ENCODE measurements around the gene TXNDC15.

The TXNDC15 gene

DNA sequence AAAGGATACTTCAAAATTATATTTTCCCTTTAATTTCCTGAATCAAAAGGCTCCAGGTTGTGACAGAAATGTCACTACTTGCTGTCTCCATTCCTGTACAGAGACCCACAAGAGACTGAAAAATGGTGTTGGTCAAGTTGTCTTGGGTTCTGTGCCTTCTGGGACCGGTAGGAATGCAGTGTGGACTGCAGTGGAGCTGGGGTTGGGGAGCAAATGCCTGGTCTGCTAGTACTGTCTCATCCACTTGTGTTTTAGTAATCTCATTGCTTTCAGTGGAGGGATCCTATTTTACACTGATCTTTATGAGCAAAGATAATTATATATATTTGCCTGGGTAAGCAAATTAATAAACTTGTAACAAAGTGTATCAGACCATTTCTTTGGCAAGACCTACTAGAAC lies 69.4 kb downstream of the TXNDC15 start:
- DNase-seq (ENCODE audit: extremely low spot score) = no peak
- POLR2A ChIA-PET = no interaction called here
- TF ChIP-seq ZNF384 (IDR thresholded peaks at IDR 0.05) = no peak
- TF ChIP-seq LEF1 (IDR thresholded peaks at IDR 0.05; ENCODE audit: borderline replicate concordance) = no peak
- no peak for TF ChIP-seq ARNT (IDR thresholded peaks at IDR 0.05)
- no peak for TF ChIP-seq L3MBTL2 (conservative IDR thresholded peaks at IDR 0.05)
- no peak for TF ChIP-seq TARDBP (IDR thresholded peaks at IDR 0.05)
- TF ChIP-seq FOXA1 (IDR thresholded peaks at IDR 0.05) = no peak
- TF ChIP-seq, protein P1, sequence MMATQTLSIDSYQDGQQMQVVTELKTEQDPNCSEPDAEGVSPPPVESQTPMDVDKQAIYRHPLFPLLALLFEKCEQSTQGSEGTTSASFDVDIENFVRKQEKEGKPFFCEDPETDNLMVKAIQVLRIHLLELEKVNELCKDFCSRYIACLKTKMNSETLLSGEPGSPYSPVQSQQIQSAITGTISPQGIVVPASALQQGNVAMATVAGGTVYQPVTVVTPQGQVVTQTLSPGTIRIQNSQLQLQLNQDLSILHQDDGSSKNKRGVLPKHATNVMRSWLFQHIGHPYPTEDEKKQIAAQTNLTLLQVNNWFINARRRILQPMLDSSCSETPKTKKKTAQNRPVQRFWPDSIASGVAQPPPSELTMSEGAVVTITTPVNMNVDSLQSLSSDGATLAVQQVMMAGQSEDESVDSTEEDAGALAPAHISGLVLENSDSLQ (IDR thresholded peaks at IDR 0.05) = no peak
- no peak for TF ChIP-seq SP1 (IDR thresholded peaks at IDR 0.05)
- no peak for TF ChIP-seq HDGF (IDR thresholded peaks at IDR 0.05; ENCODE audit: borderline replicate concordance)
- no peak for TF ChIP-seq CTBP1 (IDR thresholded peaks at IDR 0.05; ENCODE audit: borderline replicate concordance)
- no peak for TF ChIP-seq NFRKB (IDR thresholded peaks at IDR 0.05)
- TF ChIP-seq ELF4 (IDR thresholded peaks at IDR 0.05) = no peak
- no peak for TF ChIP-seq SUZ12 (IDR thresholded peaks at IDR 0.05)
- TF ChIP-seq FOXK2 (IDR thresholded peaks at IDR 0.05) = no peak
- no peak for TF ChIP-seq FOXM1 (IDR thresholded peaks at IDR 0.05; ENCODE audit: borderline replicate concordance)
- no peak for TF ChIP-seq BHLHE40 (IDR thresholded peaks at IDR 0.05; ENCODE audit: borderline replicate concordance)
- CTCF ChIA-PET = no interaction called here

DNA sequence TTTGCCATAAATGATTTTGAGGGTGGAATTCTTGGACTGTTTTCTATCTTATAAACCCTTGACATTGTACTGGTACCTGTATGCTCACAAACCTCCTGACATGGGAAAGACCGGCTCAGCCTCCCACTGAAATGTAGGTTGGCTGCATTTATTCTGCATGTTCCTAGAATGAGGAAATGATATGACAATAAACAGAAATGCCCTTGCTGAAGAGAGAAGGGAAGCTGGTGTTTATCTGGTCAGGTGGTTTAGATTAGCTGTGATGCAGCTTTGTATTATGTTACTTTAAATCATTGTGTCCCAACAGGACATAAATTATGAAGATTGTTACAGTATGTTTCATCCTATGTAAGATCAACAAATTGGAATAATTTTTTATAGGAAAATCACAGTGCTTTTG lies 70.5 kb downstream of the TXNDC15 start:
- DNase-seq (ENCODE audit: extremely low spot score) = no peak
- CTCF ChIA-PET = no interaction called here
- no peak for TF ChIP-seq CTBP1 (IDR thresholded peaks at IDR 0.05; ENCODE audit: borderline replicate concordance)
- TF ChIP-seq ZNF384 (IDR thresholded peaks at IDR 0.05) = no peak
- no peak for TF ChIP-seq ARNT (IDR thresholded peaks at IDR 0.05)
- no peak for TF ChIP-seq SUZ12 (IDR thresholded peaks at IDR 0.05)
- no peak for TF ChIP-seq TARDBP (IDR thresholded peaks at IDR 0.05)
- no peak for TF ChIP-seq SP1 (IDR thresholded peaks at IDR 0.05)
- TF ChIP-seq NFRKB (IDR thresholded peaks at IDR 0.05) = no peak
- no peak for TF ChIP-seq ELF4 (IDR thresholded peaks at IDR 0.05)
- POLR2A ChIA-PET = no interaction called here

GRCh38 chr5:134945041-134945440 lies 70.9 kb downstream of the TXNDC15 start:
- ChIA-PET CTCF (no interaction called here), POLR2A (no interaction called here)
- DNase-seq (ENCODE audit: extremely low spot score) = no peak
- TF ChIP-seq NFRKB (IDR thresholded peaks at IDR 0.05) = no peak
- no peak for TF ChIP-seq L3MBTL2 (conservative IDR thresholded peaks at IDR 0.05)
- no peak for TF ChIP-seq BHLHE40 (IDR thresholded peaks at IDR 0.05; ENCODE audit: borderline replicate concordance)
- TF ChIP-seq ELF4 (IDR thresholded peaks at IDR 0.05) = no peak
- no peak for TF ChIP-seq LEF1 (IDR thresholded peaks at IDR 0.05; ENCODE audit: borderline replicate concordance)
- TF ChIP-seq TARDBP (IDR thresholded peaks at IDR 0.05) = no peak
- no peak for TF ChIP-seq SUZ12 (IDR thresholded peaks at IDR 0.05)
- TF ChIP-seq ARNT (IDR thresholded peaks at IDR 0.05) = no peak

GRCh38 chr5:134948911-134949310 lies 74.7 kb downstream of the TXNDC15 start:
- CTCF ChIA-PET = interaction anchor here (0.6 kb wide), 1 partner anchor 168 kb away, joined by 3 read pairs; no protein-coding TSS in a partner anchor
- no peak for TF ChIP-seq LEF1 (IDR thresholded peaks at IDR 0.05; ENCODE audit: borderline replicate concordance)
- TF ChIP-seq TARDBP (IDR thresholded peaks at IDR 0.05) = no peak
- no peak for TF ChIP-seq FOXA1 (IDR thresholded peaks at IDR 0.05)
- TF ChIP-seq NFRKB (IDR thresholded peaks at IDR 0.05) = no peak
- TF ChIP-seq L3MBTL2 (conservative IDR thresholded peaks at IDR 0.05) = no peak
- no peak for TF ChIP-seq ARNT (IDR thresholded peaks at IDR 0.05)
- TF ChIP-seq FOXK2 (IDR thresholded peaks at IDR 0.05) = no peak
- TF ChIP-seq SUZ12 (IDR thresholded peaks at IDR 0.05) = no peak
- no peak for TF ChIP-seq BHLHE40 (IDR thresholded peaks at IDR 0.05; ENCODE audit: borderline replicate concordance)
- TF ChIP-seq SP1 (IDR thresholded peaks at IDR 0.05) = no peak
- no peak for TF ChIP-seq ELF4 (IDR thresholded peaks at IDR 0.05)
- no peak for TF ChIP-seq HDGF (IDR thresholded peaks at IDR 0.05; ENCODE audit: borderline replicate concordance)
- TF ChIP-seq FOXM1 (IDR thresholded peaks at IDR 0.05; ENCODE audit: borderline replicate concordance) = no peak
- TF ChIP-seq, protein P1 (IDR thresholded peaks at IDR 0.05) = no peak
- no peak for TF ChIP-seq CTBP1 (IDR thresholded peaks at IDR 0.05; ENCODE audit: borderline replicate concordance)
- TF ChIP-seq ZNF384 (IDR thresholded peaks at IDR 0.05) = no peak
- POLR2A ChIA-PET = no interaction called here
- no peak for DNase-seq (ENCODE audit: extremely low spot score)

DNA sequence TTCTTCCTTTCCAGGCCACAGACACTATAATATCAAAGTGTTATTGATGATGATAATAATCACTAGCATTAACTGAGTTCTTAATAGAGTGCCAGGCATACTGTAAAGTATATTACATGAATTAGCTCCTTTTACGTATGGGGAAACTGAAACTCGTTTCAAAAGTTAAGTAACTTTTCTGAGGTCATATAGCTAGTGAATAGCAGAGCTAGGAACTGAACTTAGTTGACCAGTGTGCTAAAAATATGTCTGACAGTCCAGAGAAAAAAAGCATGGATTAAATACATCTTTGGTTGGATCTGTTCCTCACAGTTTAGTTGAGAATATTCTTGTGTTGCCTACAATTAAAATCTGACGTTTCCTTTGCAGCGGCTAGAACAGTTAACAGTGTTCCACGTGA lies 75.1 kb downstream of the TXNDC15 start:
- ChIA-PET CTCF (no interaction called here), POLR2A (no interaction called here)
- no peak for DNase-seq (ENCODE audit: extremely low spot score)
- TF ChIP-seq L3MBTL2 (conservative IDR thresholded peaks at IDR 0.05) = no peak
- no peak for TF ChIP-seq FOXA1 (IDR thresholded peaks at IDR 0.05)
- no peak for TF ChIP-seq ZNF384 (IDR thresholded peaks at IDR 0.05)
- TF ChIP-seq SUZ12 (IDR thresholded peaks at IDR 0.05) = no peak
- TF ChIP-seq HDGF (IDR thresholded peaks at IDR 0.05; ENCODE audit: borderline replicate concordance) = no peak
- TF ChIP-seq FOXM1 (IDR thresholded peaks at IDR 0.05; ENCODE audit: borderline replicate concordance) = no peak
- TF ChIP-seq TARDBP (IDR thresholded peaks at IDR 0.05) = no peak
- no peak for TF ChIP-seq BHLHE40 (IDR thresholded peaks at IDR 0.05; ENCODE audit: borderline replicate concordance)
- no peak for TF ChIP-seq FOXK2 (IDR thresholded peaks at IDR 0.05)
- TF ChIP-seq LEF1 (IDR thresholded peaks at IDR 0.05; ENCODE audit: borderline replicate concordance) = no peak
- no peak for TF ChIP-seq ELF4 (IDR thresholded peaks at IDR 0.05)
- TF ChIP-seq SP1 (IDR thresholded peaks at IDR 0.05) = no peak
- no peak for TF ChIP-seq ARNT (IDR thresholded peaks at IDR 0.05)
- TF ChIP-seq, protein P1 (IDR thresholded peaks at IDR 0.05) = no peak
- TF ChIP-seq CTBP1 (IDR thresholded peaks at IDR 0.05; ENCODE audit: borderline replicate concordance) = no peak
